Activated T-cell treated with anti-CD3 and anti-CD28 coated beads, Interleukin-2, amount 50 U/mL, for 1 hour (primary cell): ENCODE measurements around the gene ADGRD1.
"Not testable (repeated sequence)": the region's sequence is repeated elsewhere in the genome, so short reads cannot be mapped to it uniquely, and the experiment has no call there.

Experiments used
- DNase-seq: peaks from one replicate; pipeline ENCODE4 v3.0.0-alpha.2; 2020

ADGRD1 gene

DNA sequence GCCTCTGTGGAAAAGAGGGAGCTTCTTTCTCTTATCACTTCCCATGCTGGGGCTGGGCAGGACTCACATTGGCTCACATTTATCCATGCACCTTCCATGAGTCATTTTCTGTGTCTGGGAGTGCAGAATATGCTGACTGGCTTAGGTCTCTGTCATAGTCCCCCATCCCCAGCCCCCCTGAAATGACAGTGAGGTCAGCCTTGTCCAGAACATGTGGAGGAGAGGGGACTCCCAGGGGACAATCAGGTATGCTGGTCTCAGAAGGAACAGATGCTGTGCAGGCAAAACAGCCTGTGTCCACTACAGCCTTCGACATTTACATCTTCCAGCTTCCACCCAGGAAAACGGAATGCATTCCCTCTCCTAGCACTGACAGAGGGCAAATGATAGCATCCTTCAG is 35.0 kb downstream of the ADGRD1 start:
- DNase-seq: no peak

DNA sequence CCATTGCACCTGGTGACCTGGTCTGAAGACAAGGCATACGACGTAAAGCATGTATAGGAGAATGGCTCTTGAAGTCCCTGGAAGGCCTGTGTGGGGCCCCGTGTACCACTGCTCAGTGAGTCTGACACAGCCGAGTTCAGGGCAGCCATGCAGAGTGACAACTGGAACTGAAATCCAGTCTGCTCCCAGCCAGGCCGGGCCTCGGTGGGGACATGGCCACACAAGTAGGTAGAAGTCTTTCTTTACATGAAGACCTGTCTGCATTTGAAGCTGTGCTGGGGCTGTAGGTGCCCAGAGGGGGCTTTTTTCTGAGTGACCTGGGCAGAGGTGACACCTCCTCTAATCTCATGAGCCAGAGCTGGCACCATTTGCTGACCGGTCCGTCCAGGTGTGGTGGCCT is 35.7 kb downstream of the ADGRD1 start:
- no peak for DNase-seq

DNA sequence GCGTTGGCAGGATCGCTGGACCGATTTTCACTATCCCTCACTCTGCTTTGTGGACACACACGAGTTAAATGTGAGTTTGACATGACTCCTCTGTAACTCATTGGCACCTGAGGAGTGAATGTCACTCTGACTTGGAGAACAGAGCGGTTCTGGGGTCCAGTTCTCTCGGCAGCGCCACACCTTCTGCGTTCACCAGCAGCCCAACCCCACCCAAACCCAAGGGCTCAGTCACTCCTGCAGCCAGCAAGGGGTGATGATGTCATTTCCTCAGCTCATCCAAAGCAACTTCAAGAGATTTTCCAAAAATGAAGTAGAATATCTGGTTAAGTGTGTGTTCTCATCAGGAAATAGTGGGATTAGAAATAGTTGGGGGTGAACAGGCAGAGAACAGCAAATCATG is 36.3 kb downstream of the ADGRD1 start:
- no peak for DNase-seq

DNA sequence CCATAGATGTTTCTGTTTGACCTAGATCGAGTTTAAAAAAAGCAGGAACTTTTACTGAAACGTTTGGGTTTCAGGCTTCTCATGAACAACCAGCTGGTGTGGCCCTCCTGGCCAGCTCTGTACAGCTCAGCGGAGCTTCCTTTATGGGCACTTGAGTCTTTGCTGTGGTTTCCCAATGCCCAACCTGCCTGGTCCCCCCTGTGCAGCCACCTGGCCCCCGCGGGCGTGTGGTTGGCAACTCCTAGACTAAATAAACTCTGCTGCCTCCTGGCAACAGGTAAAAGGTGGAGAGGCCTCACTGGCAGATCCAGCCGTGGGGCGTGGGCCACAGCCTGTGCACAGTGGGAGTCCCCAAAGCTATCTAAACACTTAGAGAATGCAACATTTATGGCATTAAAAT is 38.7 kb downstream of the ADGRD1 start:
- DNase-seq: no peak

DNA sequence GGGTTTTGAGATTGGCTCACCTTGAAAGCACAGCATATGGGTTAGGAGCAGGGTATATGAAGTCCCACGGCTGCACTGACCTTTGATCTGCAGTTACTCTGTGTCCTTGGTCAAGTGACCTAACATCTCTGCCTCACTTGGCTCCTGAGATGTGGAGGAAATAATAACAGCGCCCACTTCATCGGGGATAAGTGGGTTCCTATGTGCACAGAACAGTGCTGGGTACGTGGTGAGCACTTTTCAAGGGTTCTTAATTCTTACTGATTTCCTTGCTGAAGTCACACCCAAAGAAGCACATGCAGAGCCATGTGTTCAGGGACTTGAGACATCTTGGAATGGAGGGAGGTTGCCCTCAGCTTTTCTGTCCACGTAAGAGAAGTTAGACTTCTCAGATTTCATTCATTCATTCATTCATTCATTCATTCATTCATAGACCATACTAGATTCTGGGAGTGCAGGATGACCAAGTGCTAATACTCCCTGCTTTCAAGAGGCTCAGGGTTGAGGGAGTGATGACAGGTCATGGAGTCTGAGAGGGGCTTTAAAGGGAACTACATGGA is 39.4 kb downstream of the ADGRD1 start:
- no peak for DNase-seq

DNA sequence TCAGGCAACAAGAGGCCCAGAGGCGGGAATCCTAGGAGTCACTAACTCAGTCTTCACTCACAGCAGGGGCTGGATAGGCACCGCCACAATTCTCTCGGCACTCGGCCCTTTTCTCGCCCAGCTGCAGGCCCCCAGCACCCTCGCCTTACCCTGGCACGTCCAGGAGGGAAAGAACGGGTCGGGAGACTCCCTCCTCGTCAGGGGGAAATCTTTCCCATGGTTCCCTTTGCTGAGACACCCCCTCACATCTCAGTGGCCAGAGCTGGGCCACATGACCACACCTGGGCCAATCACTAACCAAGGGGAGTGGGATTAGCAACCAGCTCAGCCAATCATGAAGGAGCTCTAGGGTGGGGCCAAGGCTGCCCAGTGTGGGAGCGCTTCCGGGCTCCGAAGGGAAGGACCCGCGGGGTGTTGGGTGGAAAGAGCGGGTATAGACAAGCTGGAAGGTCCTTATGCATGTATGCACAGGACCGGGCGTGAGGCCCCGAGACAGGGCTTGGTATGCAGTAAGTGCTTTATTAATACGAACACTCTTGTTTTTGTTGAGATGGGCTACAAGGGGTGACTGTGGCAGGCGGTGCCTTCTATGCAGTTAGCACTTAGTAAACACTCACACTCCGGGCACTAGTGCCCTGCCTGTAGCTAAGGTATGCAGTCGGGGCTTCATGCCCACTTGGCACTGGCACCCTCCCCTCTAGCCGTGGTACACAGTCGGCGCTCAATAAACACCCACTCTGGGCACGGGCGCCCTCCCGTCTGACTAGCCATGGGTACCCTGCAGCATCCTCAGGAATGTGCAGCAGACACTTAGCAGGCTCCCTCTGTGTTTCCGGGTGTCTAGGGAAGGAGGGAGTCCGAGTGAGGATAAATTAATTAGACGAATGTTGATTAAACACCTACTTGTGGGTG is 40.3 kb downstream of the ADGRD1 start:
- DNase-seq: no peak

DNA sequence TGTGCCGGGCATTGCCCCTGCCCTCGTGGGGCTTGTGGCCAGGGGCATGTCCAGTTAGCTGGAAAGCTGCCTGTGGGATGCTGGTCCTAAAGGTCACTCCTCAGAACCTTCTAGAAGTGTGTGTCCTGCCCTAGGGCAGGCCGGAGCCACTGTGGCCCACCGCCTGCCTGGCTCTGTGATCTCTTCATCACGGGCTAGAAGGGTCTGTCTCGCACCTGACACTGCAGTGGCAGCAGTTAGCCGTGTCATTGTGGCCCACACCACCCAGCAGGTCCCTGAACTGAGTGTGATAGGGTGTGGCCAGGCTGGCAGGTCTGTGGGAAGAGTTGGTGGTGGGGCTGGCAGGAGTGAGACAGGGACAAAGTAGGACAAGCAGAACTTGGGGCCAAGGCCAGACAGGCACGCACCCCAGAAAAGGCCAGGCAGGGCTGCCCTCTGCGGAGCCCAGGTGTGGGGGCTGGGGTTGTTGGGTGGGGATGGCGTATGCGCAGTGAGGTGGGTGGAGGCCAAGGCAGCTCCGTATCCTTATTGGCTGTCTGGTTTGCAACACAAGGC is 41.2 kb downstream of the ADGRD1 start:
- no peak for DNase-seq

DNA sequence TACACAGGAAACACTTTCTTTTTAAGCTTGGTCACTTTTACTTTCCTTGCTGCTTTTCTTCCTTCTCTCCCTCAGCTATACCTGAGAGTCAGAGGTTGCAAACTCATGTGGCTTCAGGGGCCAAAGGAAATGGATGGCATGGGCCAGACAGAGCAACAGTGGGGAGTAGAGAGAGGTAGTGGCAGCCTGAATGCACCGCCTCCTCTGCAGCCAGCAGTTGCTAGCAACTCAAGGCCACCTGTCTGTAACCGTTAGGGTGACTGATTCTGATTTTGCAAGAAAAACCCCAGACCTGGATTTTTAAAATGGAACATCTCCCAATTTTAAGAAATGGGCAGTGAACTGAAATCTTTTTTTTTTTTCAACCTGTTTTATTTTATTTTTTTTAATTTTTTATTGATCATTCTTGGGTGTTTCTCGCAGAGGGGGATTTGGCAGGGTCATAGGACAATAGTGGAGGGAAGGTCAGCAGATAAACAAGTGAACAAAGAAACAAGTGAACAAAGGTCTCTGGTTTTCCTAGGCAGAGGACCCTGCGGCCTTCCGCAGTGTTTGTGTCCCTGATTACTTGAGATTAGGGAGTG is 41.8 kb downstream of the ADGRD1 start:
- DNase-seq: not testable (repeated sequence)

DNA sequence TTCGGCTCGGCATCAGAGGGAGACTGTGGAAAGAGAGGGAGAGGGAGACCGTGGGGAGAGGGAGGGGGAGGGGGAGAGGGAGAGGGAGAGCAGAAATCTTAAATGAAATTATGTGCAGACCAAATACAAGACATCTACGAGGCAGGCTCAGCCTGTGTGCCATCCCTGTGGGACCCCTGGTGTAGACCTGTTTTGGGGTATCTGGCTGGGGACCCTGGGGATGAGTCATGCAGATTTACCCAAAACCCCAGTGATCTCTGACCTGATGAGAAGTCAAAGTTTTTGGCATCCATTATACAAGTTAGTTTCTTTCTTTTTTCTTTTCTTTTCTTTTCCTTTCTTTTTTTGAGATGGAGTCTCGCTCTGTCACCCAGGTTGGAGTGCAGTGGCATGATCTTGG is 44.4 kb downstream of the ADGRD1 start:
- DNase-seq: no peak

DNA sequence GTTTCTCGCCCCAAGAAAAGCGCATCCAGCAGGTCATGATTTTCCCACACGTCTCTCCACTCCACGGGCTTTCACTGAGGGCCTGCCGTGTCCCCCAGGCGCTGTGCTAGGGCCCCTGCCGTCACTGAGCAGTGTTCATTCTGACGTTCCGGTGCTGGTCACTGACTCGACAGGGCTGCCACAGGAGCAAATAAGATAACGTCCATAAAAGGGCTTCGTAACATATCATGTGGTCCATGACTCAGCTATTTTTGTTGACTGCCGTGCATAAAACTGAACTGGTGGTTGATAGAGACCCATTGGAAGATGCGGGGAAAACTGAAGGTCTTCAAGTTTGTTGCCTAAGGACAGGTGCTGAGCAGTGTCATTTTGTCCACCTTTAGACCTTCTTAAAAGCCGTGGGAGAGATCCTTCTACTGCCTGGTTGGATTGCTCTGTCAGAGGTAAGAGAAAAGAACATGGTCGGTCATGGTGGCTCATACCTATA is 46.3 kb downstream of the ADGRD1 start:
- no peak for DNase-seq

DNA sequence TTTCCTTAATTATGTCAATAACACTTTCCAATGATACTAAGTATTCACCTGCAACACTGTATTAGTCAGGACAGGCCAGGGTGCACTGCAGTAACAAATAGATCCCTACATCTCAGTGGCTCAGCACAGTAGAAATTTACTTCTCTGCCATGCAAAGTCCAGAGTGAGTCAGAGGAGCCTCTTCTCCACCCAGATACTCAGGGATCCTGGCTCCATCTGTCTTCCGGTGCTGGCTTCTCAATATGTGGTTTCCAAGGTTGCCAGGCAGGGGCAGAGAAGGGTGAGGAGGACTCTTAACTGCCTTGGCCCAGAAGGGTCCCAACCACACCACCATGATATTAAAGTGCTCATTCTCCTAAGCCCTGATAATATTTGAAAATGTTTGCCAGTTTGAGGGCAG is 47.8 kb downstream of the ADGRD1 start:
- DNase-seq: no peak

DNA sequence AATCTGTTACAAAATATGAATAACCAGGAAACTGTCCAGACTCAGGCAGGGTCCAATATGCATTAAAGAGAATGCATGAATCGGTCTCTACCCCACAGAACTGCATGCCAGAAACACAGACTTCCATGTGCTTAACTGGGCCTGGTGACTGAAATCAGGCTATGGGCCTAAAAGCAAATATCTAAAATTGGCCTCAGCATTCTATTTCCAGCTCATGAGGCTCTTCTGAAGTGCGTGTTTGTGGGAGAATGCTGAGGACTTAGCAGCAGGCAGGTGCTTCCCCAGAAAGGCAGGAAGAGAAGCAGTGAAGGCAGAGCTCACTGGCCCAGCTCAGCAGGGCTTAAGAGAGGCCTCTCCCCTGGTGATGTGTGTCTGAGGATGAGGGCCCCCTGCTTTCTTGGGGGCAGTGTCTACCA is 48.5 kb downstream of the ADGRD1 start:
- no peak for DNase-seq

DNA sequence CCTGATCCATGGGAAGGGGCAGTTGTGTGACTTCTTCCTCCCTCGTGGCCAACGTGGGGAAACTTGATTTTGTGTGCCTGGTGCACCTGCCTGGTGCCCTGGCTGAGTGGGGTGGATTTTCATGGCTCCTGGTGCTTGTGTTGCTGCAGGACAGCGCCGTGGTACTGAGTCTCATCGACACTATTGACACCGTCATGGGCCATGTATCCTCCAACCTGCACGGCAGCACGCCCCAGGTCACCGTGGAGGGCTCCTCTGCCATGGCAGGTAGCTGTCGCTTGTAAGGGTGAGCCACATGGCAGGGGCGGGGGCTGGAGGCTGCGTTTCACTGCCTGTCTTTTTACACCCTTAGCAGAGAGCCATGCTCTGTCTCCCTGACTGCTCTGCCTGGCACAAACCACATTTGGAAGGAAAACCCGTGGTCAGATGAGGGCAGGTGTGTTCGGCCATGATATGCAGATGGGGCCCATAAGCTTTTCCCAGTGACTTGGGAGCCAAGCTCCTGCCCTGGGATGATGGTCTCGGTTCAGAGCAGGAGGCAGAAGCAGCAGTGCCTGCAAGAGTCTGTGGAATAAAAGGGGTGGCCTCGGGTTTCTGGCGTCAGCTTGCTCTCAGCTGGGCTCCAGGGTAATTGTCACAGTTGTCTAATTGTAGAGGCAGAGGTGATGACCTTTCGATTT is 49.5 kb downstream of the ADGRD1 start:
- DNase-seq: no peak

DNA sequence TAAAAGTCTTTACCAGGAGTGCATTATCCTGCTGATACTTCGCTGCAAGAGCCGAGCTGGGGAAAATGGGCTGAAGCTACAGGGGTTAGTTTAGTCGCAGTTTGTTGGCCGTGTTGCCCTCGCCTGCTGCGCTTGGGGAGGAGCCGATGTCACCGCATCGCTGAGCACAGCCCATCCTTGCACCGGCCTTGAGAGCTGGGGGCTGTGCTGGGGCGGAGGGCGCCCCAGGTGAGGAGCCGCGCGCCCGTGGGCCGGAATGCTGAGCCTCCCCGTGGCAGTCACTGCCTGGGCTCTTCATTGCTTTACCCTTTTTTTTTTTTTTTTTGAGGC is 50.0 kb downstream of the ADGRD1 start:
- DNase-seq: no peak

DNA sequence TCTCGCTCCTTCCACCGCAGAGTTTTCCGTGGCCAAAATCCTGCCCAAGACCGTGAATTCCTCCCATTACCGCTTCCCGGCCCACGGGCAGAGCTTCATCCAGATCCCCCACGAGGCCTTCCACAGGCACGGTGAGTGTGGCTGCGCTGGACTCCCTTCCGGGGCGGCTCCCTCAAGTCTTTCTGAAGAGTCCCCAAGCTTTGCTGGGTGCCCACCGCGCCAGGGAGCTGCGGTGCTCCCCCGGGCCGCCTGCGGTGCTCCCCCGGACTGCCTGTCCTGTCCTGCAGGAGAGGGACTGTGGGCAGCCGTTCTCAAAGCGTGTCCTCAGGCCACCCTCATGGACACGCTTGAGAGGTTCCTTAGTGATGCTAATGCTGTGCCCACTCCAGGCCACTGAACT is 50.5 kb downstream of the ADGRD1 start:
- no peak for DNase-seq

DNA sequence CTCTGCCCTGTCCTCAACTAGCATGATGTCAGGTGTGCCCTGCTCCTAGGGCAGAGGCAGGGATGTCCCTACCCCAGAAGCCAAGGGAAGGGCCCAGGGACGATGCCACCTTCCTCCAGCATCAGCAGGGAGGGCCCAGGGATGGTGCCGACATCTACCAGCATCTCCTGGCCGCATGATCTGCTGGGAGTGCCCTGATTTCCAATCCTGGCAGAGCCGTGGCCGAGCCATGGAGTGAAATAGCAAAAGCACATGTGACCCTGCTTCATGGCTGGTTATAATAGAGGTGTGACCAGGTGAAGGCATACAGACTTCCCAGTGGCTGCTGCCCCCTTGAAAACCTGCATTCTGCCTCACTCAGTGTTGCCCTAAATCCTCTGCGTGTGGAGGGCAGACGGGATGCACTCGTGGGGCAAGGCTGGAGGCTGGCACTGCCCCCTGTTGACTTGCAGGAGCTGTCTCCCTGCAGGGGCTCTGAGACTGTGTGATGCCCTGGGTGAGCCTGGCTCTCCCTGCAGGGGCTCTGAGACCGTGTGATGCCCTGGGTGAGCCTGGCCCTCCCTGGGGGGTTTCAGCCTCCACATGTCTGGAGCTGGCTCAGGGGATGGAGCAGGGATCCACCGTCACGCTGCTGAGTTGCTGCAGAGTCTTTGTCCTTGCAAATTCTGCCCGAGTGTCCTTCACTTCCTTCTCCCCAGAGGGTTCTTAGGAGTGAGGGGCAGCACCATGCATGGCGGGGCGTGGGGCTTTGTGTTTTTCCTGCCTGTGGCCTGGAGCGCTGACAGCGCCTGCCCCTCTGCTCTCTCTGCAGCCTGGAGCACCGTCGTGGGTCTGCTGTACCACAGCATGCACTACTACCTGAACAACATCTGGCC is 51.7 kb downstream of the ADGRD1 start:
- no peak for DNase-seq

DNA sequence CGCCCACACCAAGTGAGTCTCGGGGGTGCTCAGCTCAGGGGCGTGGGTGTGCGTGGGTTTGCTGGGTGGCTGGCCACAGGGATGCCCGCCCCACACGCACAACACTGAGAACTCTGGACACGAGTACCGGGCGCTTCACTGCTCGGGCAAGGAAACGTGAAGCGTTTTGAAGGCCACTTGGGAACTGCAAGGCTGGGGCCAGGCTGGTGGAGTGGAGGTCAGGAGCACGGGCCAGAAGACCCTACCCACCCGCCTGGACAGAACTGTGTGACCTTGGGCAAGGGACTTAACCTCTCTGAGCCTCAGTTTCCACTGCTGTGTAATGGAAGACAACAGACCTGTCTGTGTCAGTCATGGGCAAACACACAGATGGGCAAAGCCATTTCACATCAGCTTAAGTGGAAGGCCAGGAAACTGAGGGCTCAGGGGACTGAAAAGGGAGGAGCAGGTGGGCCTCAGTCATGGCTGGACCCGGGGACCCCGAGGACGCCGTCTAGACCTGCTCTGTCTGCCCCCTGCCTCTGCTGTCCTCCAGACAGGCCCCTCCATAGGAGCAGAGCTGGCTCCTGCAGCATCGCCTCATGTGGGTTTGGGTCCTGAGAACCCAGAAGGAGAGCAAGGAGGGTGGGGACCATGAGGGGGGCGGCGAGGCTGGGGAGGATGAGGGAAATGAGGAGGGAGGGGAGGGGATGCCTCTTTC is 52.5 kb downstream of the ADGRD1 start:
- DNase-seq: no peak

DNA sequence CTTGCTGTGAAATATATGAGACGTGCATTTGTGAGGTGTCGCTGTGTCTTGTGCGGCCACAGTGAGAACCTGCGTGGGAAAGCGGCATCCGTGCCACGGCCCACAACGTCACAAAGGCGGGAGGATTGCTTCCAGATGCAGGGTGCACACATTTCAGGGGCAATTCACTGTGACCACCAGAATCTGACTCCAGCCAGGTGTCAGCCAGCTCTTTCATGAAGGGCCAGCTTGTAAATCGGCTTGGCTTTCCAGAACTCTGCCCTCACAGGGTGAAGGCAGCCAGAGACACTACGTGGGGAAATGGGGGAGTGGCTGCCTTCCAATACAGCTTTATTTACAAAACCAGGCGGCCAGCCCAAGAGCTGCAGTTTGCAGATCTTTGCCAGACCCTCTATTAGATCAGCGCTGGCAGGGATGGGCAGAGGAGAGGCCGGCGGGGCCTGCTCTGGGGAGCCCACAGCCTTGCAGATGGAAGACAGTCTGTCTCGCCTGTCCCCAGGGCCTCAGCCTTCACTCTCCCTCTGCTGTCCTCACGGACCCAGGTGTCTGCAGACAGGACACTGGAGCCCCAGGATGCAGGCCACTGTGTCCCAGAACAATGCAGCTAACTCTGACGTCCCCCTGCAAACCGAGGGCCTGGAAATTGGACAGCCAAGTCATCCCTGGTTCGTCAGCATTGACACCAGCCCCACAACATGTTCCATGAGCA is 53.5 kb downstream of the ADGRD1 start:
- DNase-seq: no peak

DNA sequence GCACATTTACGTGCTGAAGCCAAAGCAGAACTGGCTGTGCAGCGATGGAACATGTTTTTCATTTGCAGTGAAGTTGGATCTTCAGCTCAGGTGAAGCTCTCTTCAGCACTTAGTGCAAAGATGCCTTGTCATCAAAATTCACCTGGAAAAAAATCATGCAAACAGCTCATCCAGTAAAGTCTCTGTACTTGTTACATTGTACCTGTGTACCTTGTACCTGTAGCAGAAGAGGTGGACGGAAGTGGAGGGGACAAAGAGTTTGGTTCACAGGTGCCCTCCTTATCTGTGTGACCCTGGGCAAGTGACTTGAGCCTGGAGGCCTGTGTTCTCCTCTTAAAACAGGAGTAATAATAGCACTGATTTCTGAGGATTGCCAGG is 54.0 kb downstream of the ADGRD1 start:
- DNase-seq: no peak

DNA sequence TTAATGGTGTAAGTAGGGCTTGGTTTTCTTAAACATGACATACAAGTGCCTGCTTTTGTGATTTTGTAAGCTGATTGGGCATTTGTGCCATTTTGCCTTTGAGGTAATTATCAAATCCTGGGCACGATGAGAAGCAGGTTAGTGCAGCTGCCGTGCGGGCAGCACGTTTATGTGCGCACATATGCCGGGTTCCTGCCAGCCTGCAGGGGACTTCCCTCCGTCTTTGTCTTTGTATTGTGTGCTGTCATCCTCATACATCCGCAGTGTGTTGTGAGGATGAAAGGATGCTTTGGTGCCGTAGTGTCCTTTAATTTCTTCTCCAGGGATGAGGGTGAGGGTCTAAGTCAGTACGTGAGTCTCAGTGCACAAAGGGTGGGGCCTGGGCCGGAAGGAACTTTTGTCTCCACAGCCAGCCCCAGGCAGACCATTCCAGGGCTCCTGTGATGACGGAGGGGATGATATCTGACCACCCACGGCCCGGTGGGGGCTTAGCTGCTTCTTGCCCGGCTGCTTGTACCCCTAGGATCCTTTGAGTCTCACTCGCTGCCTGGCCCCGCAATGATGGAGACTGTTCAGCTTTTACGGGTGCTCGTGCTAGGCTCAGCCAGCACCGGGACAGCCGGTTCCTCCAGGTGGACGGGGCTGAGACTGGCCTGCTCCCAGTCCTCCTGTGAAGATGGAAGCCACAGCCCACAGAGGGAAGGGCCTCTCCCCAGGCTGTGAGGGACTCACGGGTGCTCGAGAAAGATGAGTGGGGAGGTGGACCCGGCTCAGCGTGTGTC is 54.6 kb downstream of the ADGRD1 start:
- no peak for DNase-seq
